Measurements from ENCODE around the gene HOXA4. TPM values are rescaled to one million over a fixed set of nuclear protein-coding genes. Genes with fewer than 3 reads are reported as not detected.

The HOXA4 gene
- total RNA-seq, 1 donor from 2014 or later: not detected

GRCh38 chr7:27101171-27101956 lies 29.2 kb downstream of the HOXA4 start:
- peaks cover 84% of the 10 kb centered on the region for H3K27me3 Mint-ChIP-seq (ENCODE audit: low read depth)
- no peak for DNase-seq (ENCODE audit: low spot score)
- H3K4me1 Mint-ChIP-seq (ENCODE audit: low read depth): peaks cover 12% of the 10 kb centered on the region
- H3K27ac Mint-ChIP-seq: no peak overlapping the region
- no peaks in the 10 kb centered on the region for H3K9me3 Mint-ChIP-seq
- peaks cover 35% of the 10 kb centered on the region for H3K36me3 Mint-ChIP-seq (ENCODE audit: low read depth)
- no peak overlapping the region for H3K4me3 Mint-ChIP-seq (ENCODE audit: low read depth)
- intact Hi-C loops (cut with micrococcal nuclease): loop anchor here (5.0 kb wide), 1 partner anchor 1306 kb away; no protein-coding TSS in a partner anchor

GRCh38 chr7:27100694-27101170 lies 29.8 kb downstream of the HOXA4 start:
- Mint-ChIP-seq H3K27ac (no peak overlapping the region), H3K9me3 (no peaks in the 10 kb centered on the region), H3K4me1 (ENCODE audit: low read depth) (peaks cover 13% of the 10 kb centered on the region), H3K27me3 (ENCODE audit: low read depth) (peaks cover 85% of the 10 kb centered on the region), H3K4me3 (ENCODE audit: low read depth) (no peak overlapping the region), H3K36me3 (ENCODE audit: low read depth) (peaks cover 35% of the 10 kb centered on the region)
- intact Hi-C loops (cut with micrococcal nuclease): loop anchor here (5.0 kb wide), 1 partner anchor 1307 kb away; no protein-coding TSS in a partner anchor
- DNase-seq (ENCODE audit: low spot score): no peak

GRCh38 chr7:27099453-27100370 lies 30.8 kb downstream of the HOXA4 start:
- H3K4me3 Mint-ChIP-seq (ENCODE audit: low read depth): no peak overlapping the region
- peaks cover 35% of the 10 kb centered on the region for H3K36me3 Mint-ChIP-seq (ENCODE audit: low read depth)
- H3K4me1 Mint-ChIP-seq (ENCODE audit: low read depth): peaks cover 21% of the 10 kb centered on the region

GRCh38 chr7:27098578-27099451 lies 31.7 kb downstream of the HOXA4 start:
- intact Hi-C loops (cut with micrococcal nuclease): loop anchor here (5.0 kb wide), 2 partner anchors 33 to 1242 kb away; partner anchors contain the start of gene HOXA4
- peaks cover 85% of the 10 kb centered on the region for H3K27me3 Mint-ChIP-seq (ENCODE audit: low read depth)
- no peak overlapping the region for H3K4me3 Mint-ChIP-seq (ENCODE audit: low read depth)
- H3K27ac Mint-ChIP-seq: no peak overlapping the region
- peaks cover 22% of the 10 kb centered on the region for H3K4me1 Mint-ChIP-seq (ENCODE audit: low read depth)
- H3K9me3 Mint-ChIP-seq: no peaks in the 10 kb centered on the region
- DNase-seq (ENCODE audit: low spot score): no peak
- peaks cover 35% of the 10 kb centered on the region for H3K36me3 Mint-ChIP-seq (ENCODE audit: low read depth)

More at GRCh38 chr7:27099453-27100370, 30.8 kb downstream of the HOXA4 start:
- Mint-ChIP-seq H3K9me3 (no peaks in the 10 kb centered on the region), H3K27me3 (ENCODE audit: low read depth) (peaks cover 85% of the 10 kb centered on the region), H3K27ac (no peak overlapping the region)
- DNase-seq (ENCODE audit: low spot score): no peak
- intact Hi-C loops (cut with micrococcal nuclease): loop anchor here (5.0 kb wide), 3 partner anchors 33 to 1308 kb away; partner anchors contain the start of gene HOXA4

GRCh38 chr7:27097686-27098577 lies 32.6 kb downstream of the HOXA4 start:
- DNase-seq (ENCODE audit: low spot score): no peak
- Mint-ChIP-seq H3K27me3 (ENCODE audit: low read depth) (peaks cover 83% of the 10 kb centered on the region), H3K4me3 (ENCODE audit: low read depth) (peak overlapping the region; percentile 80), H3K9me3 (no peaks in the 10 kb centered on the region), H3K27ac (no peak overlapping the region), H3K36me3 (ENCODE audit: low read depth) (peaks cover 33% of the 10 kb centered on the region), H3K4me1 (ENCODE audit: low read depth) (peaks cover 21% of the 10 kb centered on the region)
- intact Hi-C loops (cut with micrococcal nuclease): loop anchor here (2.0 to 5.0 kb wide), 5 partner anchors 34 to 1241 kb away; partner anchors contain the start of genes HOXA4 and SKAP2

- H3K9me3 Mint-ChIP-seq: no peaks in the 10 kb centered on the region
- peaks cover 16% of the 10 kb centered on the region for H3K4me1 Mint-ChIP-seq (ENCODE audit: low read depth)
- H3K36me3 Mint-ChIP-seq (ENCODE audit: low read depth): peaks cover 31% of the 10 kb centered on the region
- no peak for DNase-seq (ENCODE audit: low spot score)
- H3K27me3 Mint-ChIP-seq (ENCODE audit: low read depth): peaks cover 83% of the 10 kb centered on the region
- peak overlapping the region; percentile 80 for H3K4me3 Mint-ChIP-seq (ENCODE audit: low read depth)
- no peak overlapping the region for H3K27ac Mint-ChIP-seq
- intact Hi-C loops (cut with micrococcal nuclease): loop anchor here (2.0 to 5.0 kb wide), 5 partner anchors 35 to 1240 kb away; partner anchors contain the start of genes HOXA4 and SKAP2
These were observed 33.6 kb downstream of the HOXA4 start for GRCh38 chr7:27096768-27097514.

- peak; percentile 66 for DNase-seq (ENCODE audit: low spot score)
- intact Hi-C loops (cut with micrococcal nuclease): loop anchor here (2.0 to 5.0 kb wide), 5 partner anchors 36 to 1239 kb away; partner anchors contain the start of genes HOXA4 and SKAP2
- Mint-ChIP-seq H3K27me3 (ENCODE audit: low read depth) (peaks cover 83% of the 10 kb centered on the region), H3K4me1 (ENCODE audit: low read depth) (peaks cover 16% of the 10 kb centered on the region), H3K4me3 (ENCODE audit: low read depth) (peak within 1 kb of the TSS; percentile 80), H3K36me3 (ENCODE audit: low read depth) (peaks cover 26% of the 10 kb centered on the region), H3K9me3 (no peaks in the 10 kb centered on the region), H3K27ac (peak within 1 kb of the TSS; percentile 21)
These were observed 34.4 kb downstream of the HOXA4 start, which contains the start of gene HOXA1 for GRCh38 chr7:27095897-27096767. Gene HOXA1 (minus strand): TSS chr7:27096000. CDS start chr7:27095912, 88 bp downstream.

- peaks cover 16% of the 10 kb centered on the region for H3K4me1 Mint-ChIP-seq (ENCODE audit: low read depth)
These were observed 35.3 kb downstream of the HOXA4 start for GRCh38 chr7:27095050-27095896.

GRCh38 chr7:27094304-27095049 lies 36.1 kb downstream of the HOXA4 start:
- no peak overlapping the region for H3K4me3 Mint-ChIP-seq (ENCODE audit: low read depth)
- peaks cover 83% of the 10 kb centered on the region for H3K27me3 Mint-ChIP-seq (ENCODE audit: low read depth)
- no peak for DNase-seq (ENCODE audit: low spot score)
- H3K4me1 Mint-ChIP-seq (ENCODE audit: low read depth): peaks cover 16% of the 10 kb centered on the region
- H3K36me3 Mint-ChIP-seq (ENCODE audit: low read depth): peaks cover 11% of the 10 kb centered on the region
- no peaks in the 10 kb centered on the region for H3K9me3 Mint-ChIP-seq
- H3K27ac Mint-ChIP-seq: no peak overlapping the region
- intact Hi-C loops (cut with micrococcal nuclease): loop anchor here (5.0 kb wide), 3 partner anchors 38 to 1237 kb away; partner anchors contain the start of genes EVX1 and HOXA4

More at GRCh38 chr7:27095050-27095896, 35.3 kb downstream of the HOXA4 start:
- Mint-ChIP-seq H3K27me3 (ENCODE audit: low read depth) (peaks cover 83% of the 10 kb centered on the region), H3K27ac (peak overlapping the region; percentile 21), H3K4me3 (ENCODE audit: low read depth) (peak overlapping the region; percentile 80), H3K9me3 (no peaks in the 10 kb centered on the region), H3K36me3 (ENCODE audit: low read depth) (peaks cover 18% of the 10 kb centered on the region)
- intact Hi-C loops (cut with micrococcal nuclease): loop anchor here (5.0 kb wide), 2 partner anchors 37 to 1238 kb away; partner anchors contain the start of gene HOXA4
- DNase-seq (ENCODE audit: low spot score): no peak
